ENCODE measurements around the gene ARGFX. TPM values are rescaled to one million over a fixed set of nuclear protein-coding genes. Genes with fewer than 3 reads are reported as not detected.

The ARGFX gene
- total RNA-seq, result not detected

- H3K4me3 ChIP-seq (replicated peaks in 1 of 3), result no peak within 1 kb of the TSS
- 91 to 92% methylated on average over 5 of the region's 5 CpGs for WGBS, 2 donors
- no peak within 1 kb of the TSS for H3K27ac ChIP-seq
- no peaks in the 10 kb centered on the region for H3K4me1 ChIP-seq
- DNase-seq, result no peak
- TF ChIP-seq CTCF (IDR thresholded peaks at IDR 0.05) (no peak), POLR2A (IDR thresholded peaks at IDR 0.05) (no peak)
- no peaks in the 10 kb centered on the region for H3K9me3 ChIP-seq
- intact Hi-C loops (cut with DNase I), result no loop called here
- no peaks in the 10 kb centered on the region for H3K36me3 ChIP-seq
- no peaks in the 10 kb centered on the region for H3K27me3 ChIP-seq
Measured at GRCh38 chr3:121567649-121568048, at the start of gene ARGFX. Gene ARGFX (plus strand): TSS chr3:121567949. CDS start chr3:121570714, 2,765 bp downstream.

- TF ChIP-seq POLR2A (IDR thresholded peaks at IDR 0.05), result no peak
- no peak for TF ChIP-seq CTCF (IDR thresholded peaks at IDR 0.05)
- intact Hi-C loops (cut with DNase I), result no loop called here
- H3K36me3 ChIP-seq, result no peaks in the 10 kb centered on the region
- H3K4me1 ChIP-seq, result no peaks in the 10 kb centered on the region
- H3K4me3 ChIP-seq (replicated peaks in 1 of 3), result no peak overlapping the region
- DNase-seq, result no peak
- no peaks in the 10 kb centered on the region for H3K27me3 ChIP-seq
- 88 to 89% methylated on average over 5 of the region's 5 CpGs for WGBS, 2 donors
- no peak overlapping the region for H3K27ac ChIP-seq
- H3K9me3 ChIP-seq, result no peaks in the 10 kb centered on the region
Measured at GRCh38 chr3:121517953-121518655, 49.6 kb upstream of the ARGFX start.

GRCh38 chr3:121520510-121520909 is 47.2 kb upstream of the ARGFX start:
- Histone ChIP-seq H3K27me3 (no peaks in the 10 kb centered on the region), H3K27ac (no peak overlapping the region), H3K9me3 (no peaks in the 10 kb centered on the region), H3K4me1 (no peaks in the 10 kb centered on the region), H3K4me3 (replicated peaks in 1 of 3) (no peak overlapping the region), H3K36me3 (no peaks in the 10 kb centered on the region)
- no peak for TF ChIP-seq POLR2A (IDR thresholded peaks at IDR 0.05)
- TF ChIP-seq CTCF (IDR thresholded peaks at IDR 0.05), result no peak
- DNase-seq, result no peak
- 95 to 96% methylated on average over 3 of the region's 3 CpGs for WGBS, 2 donors
- intact Hi-C loops (cut with DNase I), result no loop called here

- Histone ChIP-seq H3K27me3 (no peaks in the 10 kb centered on the region), H3K27ac (no peak overlapping the region), H3K36me3 (no peaks in the 10 kb centered on the region), H3K4me1 (no peaks in the 10 kb centered on the region), H3K9me3 (no peaks in the 10 kb centered on the region), H3K4me3 (replicated peaks in 1 of 3) (no peak overlapping the region)
- intact Hi-C loops (cut with DNase I), result no loop called here
- TF ChIP-seq POLR2A (IDR thresholded peaks at IDR 0.05) (no peak), CTCF (IDR thresholded peaks at IDR 0.05) (peak in 3 of 6 experiments; percentile 44 to 47 (median 45))
- WGBS, 2 donors, result 59 to 70% methylated on average over 3 of the region's 3 CpGs
- no peak for DNase-seq
Measured at GRCh38 chr3:121529308-121529707, 38.4 kb upstream of the ARGFX start.

- Histone ChIP-seq H3K27me3 (no peaks in the 10 kb centered on the region), H3K9me3 (no peaks in the 10 kb centered on the region), H3K27ac (no peak overlapping the region), H3K36me3 (no peaks in the 10 kb centered on the region), H3K4me1 (no peaks in the 10 kb centered on the region), H3K4me3 (replicated peaks in 1 of 3) (no peak overlapping the region)
- TF ChIP-seq CTCF (IDR thresholded peaks at IDR 0.05) (no peak), POLR2A (IDR thresholded peaks at IDR 0.05) (no peak)
- no peak for DNase-seq
- intact Hi-C loops (cut with DNase I), result no loop called here
Measured at GRCh38 chr3:121531269-121531668, 36.5 kb upstream of the ARGFX start.

Measured in thyroid gland (tissue), 4 donors.